HepG2 (cell line): Measurements from ENCODE around the gene ZNF556. TPM values are rescaled to one million over a fixed set of nuclear protein-coding genes. Genes with fewer than 3 reads are reported as not detected.

Experiments
- CAMTA2 ChIP-seq: sonication (generic); formaldehyde crosslinking; IDR thresholded peaks from 2 replicates; pipeline ENCODE4 v1.4.0; 2020; ENCODE audit warnings: mild to moderate bottlenecking, missing genetic modification reagents, borderline replicate concordance
- E2F1 ChIP-seq: sonication (generic); formaldehyde crosslinking; IDR thresholded peaks from 2 replicates; pipeline ENCODE4 v1.5.0; 2020; ENCODE audit warnings: missing genetic modification reagents
- GPN1 ChIP-seq: sonication (generic); formaldehyde crosslinking; IDR thresholded peaks from 2 replicates; pipeline ENCODE4 v1.5.1; 2020; ENCODE audit warnings: missing genetic modification reagents, borderline replicate concordance
- KLF11 ChIP-seq: IDR thresholded peaks from 2 replicates; pipeline ENCODE4 v1.6.1; 2016; ENCODE audit warnings: missing compliant biosample characterization
- MED13 ChIP-seq: sonication (generic); formaldehyde crosslinking; IDR thresholded peaks from 2 replicates; pipeline ENCODE4 v1.5.0; 2020; ENCODE audit warnings: missing genetic modification reagents
- POLR2A ChIP-seq, 2 experiments: IDR thresholded peaks; 2 replicates each; pipeline ENCODE4 v1.6.1; 2011; ENCODE audit warnings: low read depth in 2 of 2, low read length in 2 of 2, mild to moderate bottlenecking in 1 of 2, moderate library complexity in 1 of 2; ENCODE audit not compliant: insufficient read depth in 1 of 2
- SOX6 ChIP-seq, 2 experiments: fragments of 450-650 bp in 1 of 2; sonication (generic) in 1 of 2; formaldehyde crosslinking in 1 of 2; IDR thresholded peaks; 2 replicates each; pipeline versions ENCODE4 v1.4.0 to v1.6.1; 2017 to 2020; ENCODE audit warnings: antibody characterized with exemption in 1 of 2, mild to moderate bottlenecking in 1 of 2, missing genetic modification reagents in 1 of 2
- THAP11 ChIP-seq: IDR thresholded peaks from 2 replicates; pipeline ENCODE4 v1.6.1; 2016; ENCODE audit warnings: missing biosample characterization, missing genetic modification reagents
- U2AF1 ChIP-seq: fragments of 200-400 bp; formaldehyde crosslinking; optimal IDR thresholded peaks from 2 replicates; pipeline ENCODE3; 2017; ENCODE audit warnings: mild to moderate bottlenecking, low read depth, low read length
- ZBTB46 ChIP-seq: sonication (generic); formaldehyde crosslinking; IDR thresholded peaks from 2 replicates; pipeline ENCODE4 v1.4.0; 2020; ENCODE audit warnings: mild to moderate bottlenecking, missing genetic modification reagents, borderline replicate concordance
- ZNF256 ChIP-seq: sonication (generic); formaldehyde crosslinking; conservative IDR thresholded peaks from 2 replicates; pipeline ENCODE4 v1.4.0; 2020; ENCODE audit warnings: missing genetic modification reagents
- ZNF552 ChIP-seq: sonication (generic); formaldehyde crosslinking; IDR thresholded peaks from 2 replicates; pipeline ENCODE4 v1.9.0; 2022; ENCODE audit warnings: missing genetic modification reagents, mild to moderate bottlenecking, borderline replicate concordance
- ZNF614 ChIP-seq: IDR thresholded peaks from 2 replicates; pipeline ENCODE4 v1.6.1; 2018; ENCODE audit warnings: missing biosample characterization, missing genetic modification reagents, inconsistent platforms, borderline replicate concordance
- ZNF773 ChIP-seq: sonication (generic); formaldehyde crosslinking; IDR thresholded peaks from 2 replicates; pipeline ENCODE4 v1.4.0; 2020; ENCODE audit warnings: missing genetic modification reagents, borderline replicate concordance
- ZNF850 ChIP-seq: sonication (generic); formaldehyde crosslinking; conservative IDR thresholded peaks from 2 replicates; pipeline ENCODE4 v1.9.0; 2021; ENCODE audit warnings: mild to moderate bottlenecking, missing genetic modification reagents
- ZSCAN31 ChIP-seq: sonication (generic); formaldehyde crosslinking; IDR thresholded peaks from 2 replicates; pipeline ENCODE4 v1.5.0; 2020; ENCODE audit warnings: low read depth, mild to moderate bottlenecking, missing genetic modification reagents
- polyA plus RNA-seq, 8 experiments: library from polyadenylated mRNA; depleted of rRNA in 3 of 8; stranded (reverse) in 7 of 8; unstranded in 1 of 8; fragments of >200 nt; fragmentation: Illumina TruSeq in 4 of 8; extraction: Trizol in 4 of 8; gene quantifications; 2 replicates each; pipeline versions ENCODE4 v1.2.1 to v1.2.3, GENCODE V29; 2011 to 2016; ENCODE audit warnings: low read depth in 4 of 8, missing spikeins in 1 of 8, mixed read lengths in 1 of 8; ENCODE audit not compliant: insufficient read depth in 1 of 8
- total RNA-seq, 5 experiments: library from RNA; depleted of rRNA; stranded (reverse); fragments of >200 nt; fragmentation: Illumina TruSeq; extraction: Trizol; gene quantifications; 2 replicates each; pipeline ENCODE4 v1.2.3, GENCODE V29; 2016; ENCODE audit warnings: low read depth in 1 of 5
- TF ChIP-seq, protein P1 (sequence below): sonication (generic); formaldehyde crosslinking; conservative IDR thresholded peaks from 2 replicates; pipeline ENCODE4 v1.4.0; 2020; ENCODE audit warnings: mild to moderate bottlenecking, missing genetic modification reagents, moderate library complexity
- TF ChIP-seq, protein P2 (sequence below): IDR thresholded peaks from 2 replicates; pipeline ENCODE4 v1.6.1; 2016; ENCODE audit warnings: missing biosample characterization, missing genetic modification reagents, low read depth
- TF ChIP-seq, protein P3 (sequence below): IDR thresholded peaks from 2 replicates; pipeline ENCODE4 v1.6.1; 2016; ENCODE audit warnings: control low read depth

Gene ZNF556
- total and polyA plus RNA-seq, 2 of the 13 experiments (the other 11 are each of a cell fraction or from before 2014, with no cell fraction given), result 4.2 to 28.6 TPM

DNA sequence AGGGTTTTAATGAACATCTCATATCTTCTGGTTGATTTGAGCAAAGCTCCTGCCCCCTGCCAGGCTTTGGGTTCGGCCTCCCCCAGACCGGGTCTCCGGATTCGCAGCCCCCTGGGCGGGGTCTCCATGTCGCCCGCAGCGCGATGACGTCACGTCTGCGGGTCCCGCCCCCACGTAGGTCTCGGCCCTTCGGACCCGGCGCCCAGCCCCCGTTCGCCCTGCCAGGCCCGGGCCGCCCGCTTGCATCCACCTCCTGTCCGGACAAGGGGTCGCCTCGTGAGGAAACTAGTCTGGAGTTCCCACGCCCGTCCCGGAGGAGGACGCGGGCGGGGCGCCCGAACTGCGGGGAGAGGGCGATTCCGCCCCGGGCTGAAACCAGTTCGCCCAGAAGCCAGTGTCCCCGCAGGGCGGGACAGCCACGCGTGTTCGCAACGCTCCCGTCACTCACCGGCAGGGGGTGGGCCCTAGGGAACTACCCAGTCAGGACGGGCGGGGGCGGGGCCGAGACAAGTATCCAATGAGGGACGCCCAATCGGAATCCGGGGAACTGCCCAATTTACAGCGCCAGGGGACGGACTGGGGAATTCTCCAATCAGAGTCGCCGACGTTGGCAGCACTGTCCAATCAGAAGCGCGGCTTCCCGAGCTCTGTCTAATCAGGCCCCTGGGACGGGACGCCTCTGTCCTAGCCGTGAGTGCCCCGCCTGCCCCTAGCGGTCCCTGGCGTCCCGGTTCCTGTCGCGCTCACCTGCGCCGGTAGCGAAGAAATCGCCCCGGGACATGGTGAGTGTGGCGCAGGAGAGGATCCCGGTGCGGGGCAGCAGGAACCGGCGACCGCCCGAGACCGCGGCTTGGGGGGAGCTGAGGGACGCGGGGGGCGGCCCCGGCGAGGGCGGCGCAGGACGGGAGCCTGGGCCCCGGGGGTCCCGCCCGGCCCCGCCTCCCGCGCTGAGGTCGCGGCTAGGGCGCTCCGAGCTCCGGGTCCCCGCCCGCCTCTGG lies 26.0 kb upstream of the ZNF556 start, which contains the start of gene ZNF555 (continued):
- TF ChIP-seq CAMTA2 (CRISPR knock-in tag), result 0 out of 2 replicates have a peak, but pooled peaks have one; percentile 51
- TF ChIP-seq THAP11 (CRISPR knock-in tag), result peak; percentile 85
- no peak for TF ChIP-seq U2AF1
- no peak for TF ChIP-seq SOX6 (IDR thresholded peaks at IDR 0.05)
- peak; percentile 76 for TF ChIP-seq SOX6 (CRISPR knock-in tag; IDR thresholded peaks at IDR 0.05)
- TF ChIP-seq ZNF256 (CRISPR knock-in tag), result 0 out of 2 replicates have a peak, but pooled peaks have one; percentile 68
- TF ChIP-seq MED13 (CRISPR knock-in tag), result peak; percentile 77; the same call in 1 of the 2 replicates
- peak; percentile 43; the same call in 1 of the 2 replicates for TF ChIP-seq ZNF552 (CRISPR knock-in tag)
- TF ChIP-seq ZBTB46 (CRISPR knock-in tag), result peak; percentile 69; the same call in 1 of the 2 replicates
- TF ChIP-seq ZSCAN31 (CRISPR knock-in tag), result no peak; the same call in 1 of the 2 replicates
- TF ChIP-seq ZNF773 (CRISPR knock-in tag), result no peak
- peak; percentile 79; the same call in 1 of the 2 replicates for TF ChIP-seq ZNF614 (CRISPR knock-in tag)
- no peak for TF ChIP-seq E2F1 (CRISPR knock-in tag)
- TF ChIP-seq, protein P1, sequence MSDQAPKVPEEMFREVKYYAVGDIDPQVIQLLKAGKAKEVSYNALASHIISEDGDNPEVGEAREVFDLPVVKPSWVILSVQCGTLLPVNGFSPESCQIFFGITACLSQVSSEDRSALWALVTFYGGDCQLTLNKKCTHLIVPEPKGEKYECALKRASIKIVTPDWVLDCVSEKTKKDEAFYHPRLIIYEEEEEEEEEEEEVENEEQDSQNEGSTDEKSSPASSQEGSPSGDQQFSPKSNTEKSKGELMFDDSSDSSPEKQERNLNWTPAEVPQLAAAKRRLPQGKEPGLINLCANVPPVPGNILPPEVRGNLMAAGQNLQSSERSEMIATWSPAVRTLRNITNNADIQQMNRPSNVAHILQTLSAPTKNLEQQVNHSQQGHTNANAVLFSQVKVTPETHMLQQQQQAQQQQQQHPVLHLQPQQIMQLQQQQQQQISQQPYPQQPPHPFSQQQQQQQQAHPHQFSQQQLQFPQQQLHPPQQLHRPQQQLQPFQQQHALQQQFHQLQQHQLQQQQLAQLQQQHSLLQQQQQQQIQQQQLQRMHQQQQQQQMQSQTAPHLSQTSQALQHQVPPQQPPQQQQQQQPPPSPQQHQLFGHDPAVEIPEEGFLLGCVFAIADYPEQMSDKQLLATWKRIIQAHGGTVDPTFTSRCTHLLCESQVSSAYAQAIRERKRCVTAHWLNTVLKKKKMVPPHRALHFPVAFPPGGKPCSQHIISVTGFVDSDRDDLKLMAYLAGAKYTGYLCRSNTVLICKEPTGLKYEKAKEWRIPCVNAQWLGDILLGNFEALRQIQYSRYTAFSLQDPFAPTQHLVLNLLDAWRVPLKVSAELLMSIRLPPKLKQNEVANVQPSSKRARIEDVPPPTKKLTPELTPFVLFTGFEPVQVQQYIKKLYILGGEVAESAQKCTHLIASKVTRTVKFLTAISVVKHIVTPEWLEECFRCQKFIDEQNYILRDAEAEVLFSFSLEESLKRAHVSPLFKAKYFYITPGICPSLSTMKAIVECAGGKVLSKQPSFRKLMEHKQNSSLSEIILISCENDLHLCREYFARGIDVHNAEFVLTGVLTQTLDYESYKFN (CRISPR knock-in tag), result peak; percentile 64
- no peak; the same call in 1 of the 2 replicates for TF ChIP-seq ZNF850 (CRISPR knock-in tag)
- TF ChIP-seq GPN1 (CRISPR knock-in tag), result no peak
- TF ChIP-seq, protein P2, sequence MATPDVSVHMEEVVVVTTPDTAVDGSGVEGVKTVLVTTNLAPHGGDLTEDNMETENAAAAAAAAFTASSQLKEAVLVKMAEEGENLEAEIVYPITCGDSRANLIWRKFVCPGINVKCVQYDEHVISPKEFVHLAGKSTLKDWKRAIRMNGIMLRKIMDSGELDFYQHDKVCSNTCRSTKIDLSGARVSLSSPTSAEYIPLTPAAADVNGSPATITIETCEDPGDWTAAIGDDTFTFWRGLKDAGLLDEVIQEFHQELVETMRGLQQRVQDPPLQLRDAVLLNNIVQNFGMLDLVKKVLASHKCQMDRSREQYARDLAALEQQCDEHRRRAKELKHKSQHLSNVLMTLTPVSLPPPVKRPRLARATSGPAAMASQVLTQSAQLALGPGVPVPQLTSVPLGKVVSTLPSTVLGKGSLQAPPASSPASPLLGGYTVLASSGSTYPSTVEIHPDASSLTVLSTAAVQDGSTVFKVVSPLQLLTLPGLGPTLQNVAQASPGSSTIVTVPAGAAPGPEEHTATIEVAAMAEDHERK (CRISPR knock-in tag), result peak; percentile 66
- TF ChIP-seq, protein P3, sequence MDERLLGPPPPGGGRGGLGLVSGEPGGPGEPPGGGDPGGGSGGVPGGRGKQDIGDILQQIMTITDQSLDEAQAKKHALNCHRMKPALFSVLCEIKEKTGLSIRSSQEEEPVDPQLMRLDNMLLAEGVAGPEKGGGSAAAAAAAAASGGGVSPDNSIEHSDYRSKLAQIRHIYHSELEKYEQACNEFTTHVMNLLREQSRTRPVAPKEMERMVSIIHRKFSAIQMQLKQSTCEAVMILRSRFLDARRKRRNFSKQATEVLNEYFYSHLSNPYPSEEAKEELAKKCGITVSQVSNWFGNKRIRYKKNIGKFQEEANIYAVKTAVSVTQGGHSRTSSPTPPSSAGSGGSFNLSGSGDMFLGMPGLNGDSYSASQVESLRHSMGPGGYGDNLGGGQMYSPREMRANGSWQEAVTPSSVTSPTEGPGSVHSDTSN (CRISPR knock-in tag), result peak; percentile 92
- no peak for TF ChIP-seq KLF11 (CRISPR knock-in tag)
- peak; percentile 45 to 62; a peak in 3 of 4 replicates for TF ChIP-seq POLR2A (IDR thresholded peaks at IDR 0.05; ENCODE audit: insufficient read depth in 1 of 2, low read depth in 2 of 2, low read length in 2 of 2)
